Pancreas (tissue), 10 donors: Measurements from ENCODE around the gene ZNF518A. TPM values are rescaled to one million over a fixed set of nuclear protein-coding genes. Genes with fewer than 3 reads are reported as not detected.

Experiments used
- ATAC-seq, 4 donors: fragments of 200-7000 bp; cut with Tn5 transposase; one replicate each; pipeline versions ENCODE4 v1.8.0 to v1.9.1; 2020; ENCODE audit warnings: mild to moderate bottlenecking in 4 of 4, moderate library complexity in 4 of 4
- DNase-seq, 6 donors: peaks; one replicate each; pipeline ENCODE4 v3.0.0-alpha.2; 2020
- FAIRE-seq: peaks from 2 replicates; lab custom pipeline; 2012; peaks lifted over from hg19 to GRCh38; lab: Jason Lieb, UNC
- H3K27ac ChIP-seq, 4 donors: fragments of 200-600 bp; sonication (generic); 1 replicate in 3 of 4; 2 replicates in 1 of 4; pipeline versions ENCODE4 v1.5.0 to v1.8.0; 2020
- H3K27me3 ChIP-seq, 4 donors: fragments of 200-600 bp; one replicate each; pipeline ENCODE4 v1.8.0; 2021
- H3K36me3 ChIP-seq, 3 donors: fragments of 200-600 bp; sonication (generic) in 1 of 3; one replicate each; pipeline versions ENCODE4 v1.5.0 to v1.8.0; 2020 to 2021
- H3K4me1 ChIP-seq, 3 donors: fragments of 200-600 bp; one replicate each; pipeline ENCODE4 v1.8.0; 2021
- H3K4me3 ChIP-seq, 4 donors: fragments of 200-600 bp; sonication (generic) in 2 of 4; one replicate each; pipeline versions ENCODE4 v1.5.0 to v1.8.0; 2020 to 2021
- H3K9me3 ChIP-seq, 4 donors: fragments of 200-600 bp; one replicate each; pipeline ENCODE4 v1.8.0; 2021
- CTCF ChIP-seq, 4 donors: fragments of 200-600 bp; sonication (generic) in 3 of 4; IDR thresholded peaks; one replicate each; pipeline versions ENCODE4 v1.5.0 to v1.8.0; 2021; ENCODE audit warnings: antibody characterized with exemption in 4 of 4
- WGBS, 2 donors: extraction: QIAGEN DNeasy Blood & Tissue Kit; methylation state at CpG; one replicate each; pipeline ENCODE4 v1.1.7; 2013; 5-methylcytosine and 5-hydroxymethylcytosine counted together
- intact Hi-C, 3 donors: fragments of 100-400 bp; cut with DNase I; formaldehyde crosslinking; loops; one replicate each; pipeline versions ENCODE4 v1.11.1 to v1.14.2; 2022
- polyA plus RNA-seq, 2 donors: library from polyadenylated mRNA; stranded (reverse); fragments of 200-250 nt; gene quantifications; one replicate each; pipeline ENCODE4 v1.2.3, GENCODE V29; 2013
- total RNA-seq, 6 donors: library from RNA; stranded (reverse); fragmentation: NEBNext Ultra II Directional in 4 of 6; extraction: Animal tissue kit (Norgen Biotek cat#: 25700) in 4 of 6; gene quantifications; one replicate each; pipeline versions ENCODE4 v1.2.1 to v1.2.4, GENCODE V29; 2021 to 2023
- donor health status: healthy with polysubstance abuse.
- donor health status: DM: no; HTN: no; CAD: no; lungs with moderate emphysema.
- donor health status: DM: no; HTN: no; CAD: no.
- donor health status: control.
- donor health status: control.
- donor health status: Bipolar disorder and iron deficiency.
- donor health status: DM: yes; HTN: yes; CAD: no.
- donor health status: DM: no; HTN: no; CAD: no.
- donor health status: DM: no; HTN: no; CAD: no.
- donor health status: DM: yes; HTN: yes; CAD: no.

Gene ZNF518A
- total and polyA plus RNA-seq, 8 donors = 4.9 to 18.2 (median 10.5) TPM

GRCh38 chr10:96096958-96097357 lies 33.1 kb upstream of the ZNF518A start:
- Histone ChIP-seq H3K4me1 (no peaks in the 10 kb centered on the region), H3K27ac (no peak overlapping the region), H3K27me3 (peaks cover 0 to 31% (median 6%) of the 10 kb centered on the region in 4 donors), H3K9me3 (no peaks in the 10 kb centered on the region), H3K36me3 (no peaks in the 10 kb centered on the region), H3K4me3 (no peak overlapping the region)
- TF ChIP-seq CTCF (IDR thresholded peaks at IDR 0.05) = no peak
- DNase-seq (no peak), FAIRE-seq (no peak), ATAC-seq (no peak)
- 77 to 84% methylated on average over 1 of the region's 1 CpG for WGBS, 2 donors
- intact Hi-C loops = no loop called here

GRCh38 chr10:96097865-96098264 lies 32.2 kb upstream of the ZNF518A start:
- Histone ChIP-seq H3K36me3 (no peaks in the 10 kb centered on the region), H3K4me3 (no peak overlapping the region), H3K9me3 (no peaks in the 10 kb centered on the region), H3K27ac (no peak overlapping the region), H3K27me3 (peaks cover 0 to 31% (median 5%) of the 10 kb centered on the region in 4 donors), H3K4me1 (no peaks in the 10 kb centered on the region)
- no peak for TF ChIP-seq CTCF (IDR thresholded peaks at IDR 0.05)
- intact Hi-C loops = no loop called here
- no peak for DNase-seq
- FAIRE-seq = no peak
- WGBS, 2 donors = 62 to 79% methylated on average over 3 of the region's 3 CpGs
- ATAC-seq = no peak

- intact Hi-C loops = no loop called here
- ATAC-seq (no peak), DNase-seq (no peak), FAIRE-seq (no peak)
- Histone ChIP-seq H3K36me3 (no peaks in the 10 kb centered on the region), H3K27me3 (peaks cover 0 to 29% (median 12%) of the 10 kb centered on the region in 4 donors), H3K27ac (no peak overlapping the region), H3K9me3 (no peaks in the 10 kb centered on the region), H3K4me3 (no peak overlapping the region), H3K4me1 (no peaks in the 10 kb centered on the region)
- WGBS, 2 donors = 32 to 46% methylated on average over 3 of the region's 3 CpGs
- TF ChIP-seq CTCF (IDR thresholded peaks at IDR 0.05) = no peak
Observed at GRCh38 chr10:96107623-96108038, 22.5 kb upstream of the ZNF518A start.

GRCh38 chr10:96112531-96112930 lies 17.6 kb upstream of the ZNF518A start:
- WGBS, 2 donors = 88 to 90% methylated on average over 7 of the region's 7 CpGs
- no peaks in the 10 kb centered on the region for H3K36me3 ChIP-seq
- DNase-seq (no peak), ATAC-seq (no peak), FAIRE-seq (no peak)
- H3K27me3 ChIP-seq = peaks cover 0 to 57% (median 14%) of the 10 kb centered on the region in 4 donors
- no peak overlapping the region for H3K27ac ChIP-seq
- no peaks in the 10 kb centered on the region for H3K9me3 ChIP-seq
- H3K4me3 ChIP-seq = no peak overlapping the region
- TF ChIP-seq CTCF (IDR thresholded peaks at IDR 0.05) = no peak
- intact Hi-C loops = no loop called here
- no peaks in the 10 kb centered on the region for H3K4me1 ChIP-seq

- WGBS, 2 donors = 77 to 79% methylated on average over 21 of the region's 21 CpGs
Observed at GRCh38 chr10:96118604-96119450, 11.3 kb upstream of the ZNF518A start.

More at GRCh38 chr10:96118604-96119450, 11.3 kb upstream of the ZNF518A start:
- no peak for DNase-seq
- no peak for TF ChIP-seq CTCF (IDR thresholded peaks at IDR 0.05)
- Histone ChIP-seq H3K4me1 (no peaks in the 10 kb centered on the region), H3K4me3 (no peak overlapping the region), H3K9me3 (no peaks in the 10 kb centered on the region), H3K27ac (no peak overlapping the region), H3K36me3 (no peaks in the 10 kb centered on the region), H3K27me3 (peaks cover 0 to 62% (median 0%) of the 10 kb centered on the region in 4 donors)
- no peak for FAIRE-seq
- no peak for ATAC-seq
- intact Hi-C loops = no loop called here
